CD4-positive, alpha-beta memory T cell (primary cell): ENCODE data around the gene C19orf25. TPM values are rescaled to one million over a fixed set of nuclear protein-coding genes. Genes with fewer than 3 reads are reported as not detected.
"Not testable (repeated sequence)": the region's sequence is repeated elsewhere in the genome, so short reads cannot be mapped to it uniquely, and the experiment has no call there.

Experiments used
- CTCF ChIA-PET: fragments of 350-600 bp; sonication (Branson Sonifier 250); formaldehyde crosslinking; loops from one replicate; lab custom pipeline; 2021; ENCODE audit warnings: inconsistent platforms; ENCODE audit not compliant: partially characterized antibody; lab: Charles Lee
- POLR2A ChIA-PET: fragments of 350-600 bp; sonication (Branson Sonifier 250); formaldehyde crosslinking; loops from one replicate; lab custom pipeline; 2021; ENCODE audit not compliant: partially characterized antibody; lab: Charles Lee
- DNase-seq, 5 donors: peaks; one replicate each; pipeline versions ENCODE4 v3.0.0 to v3.0.0-alpha.2; 2020 to 2022; ENCODE audit warnings: mixed read lengths in 1 of 5
- H3K27ac ChIP-seq: one replicate; pipeline ENCODE4 v1.7.0; 2013; ENCODE audit warnings: low read depth, low read length
- H3K27me3 ChIP-seq: 2 replicates; pipeline ENCODE4 v1.7.0; 2013; ENCODE audit warnings: mild to moderate bottlenecking, low read length, moderate library complexity; ENCODE audit not compliant: insufficient read depth
- H3K36me3 ChIP-seq: 2 replicates; pipeline ENCODE4 v1.7.0; 2013; ENCODE audit warnings: mild to moderate bottlenecking, low read length, moderate library complexity; ENCODE audit not compliant: insufficient read depth
- H3K4me1 ChIP-seq: 2 replicates; pipeline ENCODE4 v1.7.0; 2013; ENCODE audit warnings: mild to moderate bottlenecking, low read length, moderate library complexity; ENCODE audit not compliant: insufficient read depth
- H3K4me3 ChIP-seq, 2 donors: one replicate each; pipeline ENCODE4 v1.7.0; 2013; ENCODE audit warnings: low read length in 2 of 2, mild to moderate bottlenecking in 1 of 2
- H3K9me3 ChIP-seq, 2 donors: one replicate each; pipeline ENCODE4 v1.7.0; 2013; ENCODE audit warnings: low read length in 2 of 2, control low read depth in 1 of 2; ENCODE audit not compliant: control insufficient read depth in 1 of 2
- H3K27ac Mint-ChIP-seq, 7 donors: one replicate each; pipeline ENCODE4 v1.8.0; 2020 to 2021; ENCODE audit warnings: mixed read lengths in 7 of 7, mild to moderate bottlenecking in 6 of 7, inconsistent platforms in 3 of 7, moderate library complexity in 3 of 7
- H3K27me3 Mint-ChIP-seq, 2 donors: one replicate each; pipeline ENCODE4 v1.8.0; 2020 to 2021; ENCODE audit warnings: mixed read lengths in 2 of 2
- H3K36me3 Mint-ChIP-seq, 2 donors: one replicate each; pipeline ENCODE4 v1.8.0; 2020 to 2021; ENCODE audit warnings: mixed read lengths in 2 of 2, inconsistent platforms in 1 of 2, mild to moderate bottlenecking in 1 of 2
- H3K4me1 Mint-ChIP-seq, 4 donors: one replicate each; pipeline ENCODE4 v1.8.0; 2020 to 2021; ENCODE audit warnings: mixed read lengths in 4 of 4, mild to moderate bottlenecking in 1 of 4
- H3K4me3 Mint-ChIP-seq, 8 donors: one replicate each; pipeline ENCODE4 v1.8.0; 2020 to 2021; ENCODE audit warnings: mixed read lengths in 8 of 8, mild to moderate bottlenecking in 7 of 8, moderate library complexity in 6 of 8, inconsistent platforms in 3 of 8
- H3K9me3 Mint-ChIP-seq, 8 donors: one replicate each; pipeline ENCODE4 v1.8.0; 2020 to 2021; ENCODE audit warnings: mixed read lengths in 8 of 8, mild to moderate bottlenecking in 5 of 8, inconsistent platforms in 3 of 8, moderate library complexity in 1 of 8
- intact Hi-C: fragments of 100-400 bp; cut with micrococcal nuclease; formaldehyde crosslinking; loops from one replicate; pipeline ENCODE4 v1.15.1; 2023
- polyA plus RNA-seq, 2 donors: library from polyadenylated mRNA; unstranded; fragments of 300-500 nt; fragmentation: Illumina TruSeq; gene quantifications; one replicate each; pipeline ENCODE4 v1.2.3, GENCODE V29; 2021
- total RNA-seq, 2 experiments: library from RNA; stranded (reverse); gene quantifications; one replicate each; pipeline ENCODE4 v1.2.3, GENCODE V29; 2021

C19orf25 gene
- total and polyA plus RNA-seq, 4 experiments from 2014 or later: 41.5 to 79.8 (median 58.8) TPM

- CTCF ChIA-PET: no interaction called here
- Histone ChIP-seq H3K4me1 (peaks cover 9% of the 10 kb centered on the region), H3K4me3 (no peak overlapping the region), H3K27me3 (no peaks in the 10 kb centered on the region), H3K27ac (no peak overlapping the region), H3K9me3 (no peaks in the 10 kb centered on the region), H3K36me3 (no peaks in the 10 kb centered on the region)
- Mint-ChIP-seq H3K4me3 (no peak overlapping the region), H3K27ac (no peak overlapping the region), H3K27me3 (no peaks in the 10 kb centered on the region), H3K9me3 (no peaks in the 10 kb centered on the region), H3K4me1 (peaks cover 4 to 17% (median 9%) of the 10 kb centered on the region in 4 donors), H3K36me3 (peaks cover 4 to 5% of the 10 kb centered on the region in 2 donors)
- DNase-seq: peak in 1 of 5 donors; percentile 12
- intact Hi-C loops: no loop called here
- POLR2A ChIA-PET: no interaction called here
Measured at GRCh38 chr19:1482361-1483130, 3.5 kb upstream of the C19orf25 start.

DNA sequence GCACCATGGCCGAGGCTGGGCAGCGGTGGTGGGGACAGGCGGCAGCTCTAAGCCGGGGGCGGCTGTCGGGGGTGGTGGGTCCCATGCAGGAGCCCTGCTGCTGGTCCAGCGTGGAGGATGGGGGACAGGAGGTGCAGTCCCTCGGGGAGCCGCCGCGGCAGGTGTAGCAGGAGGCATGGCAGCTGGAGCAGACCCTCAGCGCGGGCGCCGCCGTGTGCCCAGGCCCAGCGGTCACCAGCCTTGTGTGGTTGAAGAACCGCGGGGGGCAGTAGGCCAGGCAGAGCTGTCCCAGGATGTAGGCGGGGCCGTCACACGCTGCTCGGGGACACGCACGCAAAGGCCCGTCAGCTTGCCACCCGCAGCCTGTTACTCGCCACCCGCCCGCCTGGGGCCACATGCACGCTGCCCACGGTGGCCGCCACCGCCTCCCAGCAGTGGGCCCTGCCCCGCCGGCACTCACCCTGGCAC lies 2.9 kb upstream of the C19orf25 start:
- peaks cover 4 to 7% of the 10 kb centered on the region in 2 donors for H3K36me3 Mint-ChIP-seq
- no peaks in the 10 kb centered on the region for H3K9me3 Mint-ChIP-seq
- H3K27me3 ChIP-seq: no peaks in the 10 kb centered on the region

GRCh38 chr19:1481224-1481892 lies 2.3 kb upstream of the C19orf25 start:
- ChIA-PET CTCF (no interaction called here), POLR2A (no interaction called here)
- peak in 1 of 5 donors; percentile 33 for DNase-seq
- Histone ChIP-seq H3K27me3 (no peaks in the 10 kb centered on the region), H3K4me1 (peaks cover 14% of the 10 kb centered on the region), H3K27ac (no peak overlapping the region), H3K4me3 (no peak overlapping the region), H3K9me3 (no peaks in the 10 kb centered on the region), H3K36me3 (no peaks in the 10 kb centered on the region)
- peaks cover 6 to 27% (median 14%) of the 10 kb centered on the region in 4 donors for H3K4me1 Mint-ChIP-seq
- peaks cover 4 to 7% of the 10 kb centered on the region in 2 donors for H3K36me3 Mint-ChIP-seq
- no peaks in the 10 kb centered on the region for H3K9me3 Mint-ChIP-seq
- intact Hi-C loops: no loop called here
- H3K27ac Mint-ChIP-seq: no peak overlapping the region
- H3K27me3 Mint-ChIP-seq: no peaks in the 10 kb centered on the region
- H3K4me3 Mint-ChIP-seq: no peak overlapping the region

More for the DNA sequence above, 2.9 kb upstream of the C19orf25 start:
- ChIA-PET CTCF (no interaction called here), POLR2A (no interaction called here)
- DNase-seq: peak in 1 of 5 donors; percentile 16
- H3K4me3 ChIP-seq: no peak overlapping the region
- Mint-ChIP-seq H3K27me3 (no peaks in the 10 kb centered on the region), H3K4me3 (no peak overlapping the region), H3K27ac (no peak overlapping the region), H3K4me1 (peaks cover 6 to 23% (median 14%) of the 10 kb centered on the region in 4 donors)
- no peaks in the 10 kb centered on the region for H3K9me3 ChIP-seq
- H3K27ac ChIP-seq: no peak overlapping the region
- intact Hi-C loops: no loop called here
- no peaks in the 10 kb centered on the region for H3K36me3 ChIP-seq
- peaks cover 14% of the 10 kb centered on the region for H3K4me1 ChIP-seq

- H3K27me3 Mint-ChIP-seq, CTCF ChIA-PET, H3K27ac ChIP-seq, H3K36me3 ChIP-seq, H3K27me3 ChIP-seq, intact Hi-C loops, H3K4me3 ChIP-seq, H3K36me3 Mint-ChIP-seq, H3K9me3 Mint-ChIP-seq, H3K9me3 ChIP-seq: not testable (repeated sequence)
- Mint-ChIP-seq H3K27ac (peak overlapping the region in 1 of 7 donors; percentile 7), H3K4me3 (peak overlapping the region; percentile 29 to 73 (median 58)), H3K4me1 (peaks cover 8 to 41% (median 16%) of the 10 kb centered on the region in 4 donors)
- peak in 1 of 5 donors; percentile 9 for DNase-seq
- POLR2A ChIA-PET: interaction anchor here (1.6 to 2.1 kb wide), 2 partner anchors 9 to 14 kb away, joined by 8 to 9 read pairs; partner anchors contain the start of genes PCSK4 and REEP6
- peaks cover 16% of the 10 kb centered on the region for H3K4me1 ChIP-seq
Measured at GRCh38 chr19:1477056-1477455, 2.0 kb downstream of the C19orf25 start.

DNA sequence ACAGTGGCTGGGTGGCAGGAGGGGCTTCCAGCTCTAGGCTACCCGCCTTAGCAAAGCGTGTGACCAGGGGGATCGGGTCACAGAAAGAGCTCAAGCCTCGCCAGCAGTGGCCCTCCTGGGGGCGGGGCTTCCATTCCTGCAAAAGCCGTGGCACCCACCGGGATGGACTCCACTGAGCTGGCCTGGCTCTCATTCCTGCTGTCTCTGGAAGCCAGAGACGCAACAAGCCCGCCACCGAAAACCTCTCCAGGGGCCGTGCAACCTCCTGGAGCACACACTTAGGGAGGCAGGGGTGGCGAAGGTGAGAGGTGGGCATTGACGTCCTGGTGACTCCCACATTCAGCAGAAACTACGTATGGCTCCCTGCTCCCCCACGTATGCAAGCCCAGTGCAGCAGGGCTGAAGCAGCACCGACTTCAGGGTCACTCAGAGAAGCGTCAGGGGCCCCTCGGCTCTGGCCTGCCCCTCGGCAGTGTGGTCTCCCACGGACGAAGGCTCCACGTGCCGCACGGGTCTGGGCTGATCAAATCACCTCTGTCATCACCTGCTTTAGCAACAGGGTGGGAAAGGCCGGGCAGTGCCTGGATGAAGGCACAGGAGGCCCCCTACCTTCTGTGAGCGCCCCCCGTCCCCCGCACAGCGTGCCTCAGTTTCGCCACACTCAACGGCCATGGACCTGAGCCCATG lies 3.1 kb downstream of the C19orf25 start:
- Mint-ChIP-seq H3K36me3 (peaks cover 4 to 7% of the 10 kb centered on the region in 2 donors), H3K27me3 (peaks cover 0 to 1% of the 10 kb centered on the region in 2 donors), H3K9me3 (no peaks in the 10 kb centered on the region), H3K4me1 (peaks cover 8 to 52% (median 21%) of the 10 kb centered on the region in 4 donors), H3K27ac (peak overlapping the region in 1 of 7 donors; percentile 8), H3K4me3 (peak overlapping the region in 2 of 8 donors; percentile 15 to 17)
- intact Hi-C loops: no loop called here
- peak in 1 of 5 donors; percentile 22 for DNase-seq
- no peaks in the 10 kb centered on the region for H3K27me3 ChIP-seq
- ChIA-PET CTCF (interaction anchor here (0.7 to 1.7 kb wide), 2 partner anchors 15 to 22 kb away, joined by 3 to 4 read pairs; partner anchors contain the start of genes PCSK4 and REEP6), POLR2A (no interaction called here)
- no peak overlapping the region for H3K4me3 ChIP-seq
- H3K36me3 ChIP-seq: no peaks in the 10 kb centered on the region
- H3K4me1 ChIP-seq: peaks cover 27% of the 10 kb centered on the region
- H3K9me3 ChIP-seq: no peaks in the 10 kb centered on the region
- H3K27ac ChIP-seq: no peak overlapping the region

DNA sequence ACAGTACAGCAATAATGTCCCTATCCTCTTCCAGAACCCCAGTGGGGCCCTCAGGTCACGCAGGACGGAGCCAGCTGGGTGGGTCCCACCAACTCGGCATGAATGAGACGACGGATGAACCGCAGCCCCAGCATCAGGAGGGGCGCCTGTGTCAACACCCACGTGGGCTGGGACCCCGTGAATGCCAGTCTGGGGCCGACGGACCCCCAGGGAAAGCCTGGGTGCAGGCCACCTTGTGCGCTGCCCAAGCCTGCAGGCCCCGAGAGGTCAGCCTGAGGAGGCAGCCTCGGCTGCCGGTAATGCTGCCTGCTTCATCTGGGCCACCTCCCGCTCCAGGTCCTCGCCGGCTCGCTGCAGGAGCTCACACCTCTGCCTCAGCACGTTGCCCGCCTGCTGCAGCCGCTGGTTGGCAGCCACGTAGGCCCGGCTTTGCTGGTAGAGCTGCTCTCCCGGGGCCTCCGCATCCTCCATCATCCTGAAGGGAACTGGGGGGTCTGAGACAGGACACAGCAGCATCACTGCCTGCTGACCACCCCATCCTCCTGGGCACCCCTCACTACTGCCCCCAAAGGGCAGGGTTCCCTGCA lies 4.2 kb downstream of the C19orf25 start:
- Histone ChIP-seq H3K27me3 (no peaks in the 10 kb centered on the region), H3K4me1 (peaks cover 36% of the 10 kb centered on the region), H3K27ac (no peak overlapping the region), H3K9me3 (no peaks in the 10 kb centered on the region), H3K36me3 (no peaks in the 10 kb centered on the region), H3K4me3 (no peak overlapping the region)
- CTCF ChIA-PET: interaction anchor here (1.7 kb wide), 1 partner anchor 16 kb away, joined by 4 read pairs; the partner anchor contains the start of genes PCSK4 and REEP6
- intact Hi-C loops: no loop called here
- peak in 1 of 5 donors; percentile 10 for DNase-seq
- no peak overlapping the region for H3K27ac Mint-ChIP-seq
- H3K9me3 Mint-ChIP-seq: no peaks in the 10 kb centered on the region
- peak overlapping the region in 1 of 8 donors; percentile 12 for H3K4me3 Mint-ChIP-seq
- H3K36me3 Mint-ChIP-seq: peaks cover 4 to 7% of the 10 kb centered on the region in 2 donors
- H3K4me1 Mint-ChIP-seq: peaks cover 8 to 53% (median 23%) of the 10 kb centered on the region in 4 donors
- peaks cover 0 to 1% of the 10 kb centered on the region in 2 donors for H3K27me3 Mint-ChIP-seq
- POLR2A ChIA-PET: interaction anchor here (1.3 kb wide), 1 partner anchor 30 kb away, joined by 5 read pairs; no protein-coding TSS in a partner anchor
